K562 (cell line): ENCODE results near the gene JADE2. TPM values are rescaled to one million over a fixed set of nuclear protein-coding genes. Genes with fewer than 3 reads are reported as not detected.

Experiments
- ATAC-seq: fragments of 200-7000 bp; cut with Tn5 transposase; 3 replicates; pipeline ENCODE4 v1.9.1; 2020; ENCODE audit warnings: moderate library complexity
- BruUV-seq: library from RNA; stranded (reverse); fragments of 400-500 nt; replicated peaks from 2 replicates; lab custom pipeline; 2021; lab: Mats Ljungman, UMichigan
- CTCF ChIA-PET: fragments of 300-600 bp; formaldehyde crosslinking; extraction: SDS; loops from one replicate; lab custom pipeline; 2021; ENCODE audit warnings: low intra/inter-chr PET ratio; lab: Yijun Ruan, JAX
- POLR2A ChIA-PET: fragments of 300-600, 350-650 bp; sonication (Branson Sonifier 250); formaldehyde crosslinking; extraction: SDS; loops from one replicate; lab custom pipeline; 2021; ENCODE audit warnings: antibody characterized with exemption, inconsistent platforms; lab: Yijun Ruan, JAX
- DNase-seq, 4 experiments: peaks; one replicate each; pipeline versions ENCODE4 v3.0.0 to v3.0.0-alpha.2; 2011 to 2018; ENCODE audit warnings: low spot score in 3 of 4, mixed read lengths in 3 of 4; ENCODE audit errors: extremely low read depth in 1 of 4
- FAIRE-seq: peaks from 2 replicates; lab custom pipeline; 2011; peaks lifted over from hg19 to GRCh38; lab: Jason Lieb, UNC
- H2AFZ ChIP-seq: 2 replicates; pipeline ENCODE4 v1.6.0; 2011; ENCODE audit warnings: low read depth, low read length, control low read depth, inconsistent platforms
- H3K27ac ChIP-seq: fragments of 200-600 bp; 3 replicates; pipeline ENCODE4 v1.8.0; 2011; ENCODE audit warnings: low read depth, mild to moderate bottlenecking, control low read depth, inconsistent platforms, low read length, moderate library complexity, mixed read lengths; ENCODE audit errors: extremely low read depth
- H3K27me3 ChIP-seq, 2 experiments: fragments of 300-600 bp in 1 of 2; 2 replicates in 1 of 2; 3 replicates in 1 of 2; pipeline versions ENCODE4 v1.6.0 to v1.8.0; 2011; ENCODE audit warnings: inconsistent platforms in 2 of 2, low read length in 2 of 2, mild to moderate bottlenecking in 1 of 2, mixed read lengths in 1 of 2, moderate library complexity in 1 of 2; ENCODE audit not compliant: control insufficient read depth in 2 of 2, insufficient read depth in 2 of 2
- H3K36me3 ChIP-seq: fragments of 300-600 bp; 3 replicates; pipeline ENCODE4 v1.8.0; 2011; ENCODE audit warnings: mild to moderate bottlenecking, low read length, inconsistent platforms; ENCODE audit not compliant: control insufficient read depth, insufficient read depth
- H3K4me1 ChIP-seq, 2 experiments: fragments of 200-600 bp in 1 of 2; replicated peaks in 1 of 2; 2 replicates in 1 of 2; 3 replicates in 1 of 2; pipeline versions ENCODE4 v1.5.1 to v1.8.0; 2011; ENCODE audit warnings: inconsistent platforms in 2 of 2, low read length in 2 of 2, mild to moderate bottlenecking in 1 of 2, mixed read lengths in 1 of 2, moderate library complexity in 1 of 2; ENCODE audit not compliant: control insufficient read depth in 2 of 2, insufficient read depth in 2 of 2
- H3K4me2 ChIP-seq: 2 replicates; pipeline ENCODE4 v1.6.1; 2011; ENCODE audit warnings: low read length, control low read depth, inconsistent platforms, mixed read lengths; ENCODE audit not compliant: insufficient read depth
- H3K4me3 ChIP-seq: fragments of 200-600 bp; sonication (generic), shearing (Covaris generic); 2 replicates; pipeline ENCODE4 v1.5.1; 2016; ENCODE audit warnings: control low read depth, inconsistent platforms
- H3K79me2 ChIP-seq: fragments of 200-600 bp; 3 replicates; pipeline ENCODE4 v1.8.0; 2011; ENCODE audit warnings: low read length, inconsistent platforms; ENCODE audit not compliant: control insufficient read depth, insufficient read depth
- H3K9ac ChIP-seq, 2 experiments: 2 replicates each; pipeline versions ENCODE4 v1.6.0 to v1.6.1; 2011; ENCODE audit warnings: low read depth in 2 of 2, low read length in 2 of 2, control low read depth in 1 of 2, inconsistent platforms in 1 of 2, mild to moderate bottlenecking in 1 of 2, mixed read lengths in 1 of 2; ENCODE audit not compliant: insufficient read depth in 1 of 2
- H3K9me1 ChIP-seq: one replicate; pipeline ENCODE4 v1.6.0; 2011; ENCODE audit warnings: inconsistent platforms, mild to moderate bottlenecking, low read length, moderate library complexity; ENCODE audit not compliant: control insufficient read depth, insufficient read depth
- H3K9me3 ChIP-seq: replicated peaks from 2 replicates; pipeline ENCODE4 v1.5.1; 2011; ENCODE audit warnings: low read depth, low read length, inconsistent platforms; ENCODE audit not compliant: control insufficient read depth, insufficient read depth
- H4K20me1 ChIP-seq: replicated peaks from 2 replicates; pipeline ENCODE4 v1.6.1; 2011; ENCODE audit warnings: low read length, inconsistent platforms, mixed read lengths; ENCODE audit not compliant: control insufficient read depth, insufficient read depth
- CAMTA2 ChIP-seq: fragments of 250-450 bp; sonication (Bioruptor Pico); conservative IDR thresholded peaks from 2 replicates; pipeline ENCODE4 v1.5.1; 2022
- FOXK1 ChIP-seq: sonication (generic); formaldehyde crosslinking; IDR thresholded peaks from 2 replicates; pipeline ENCODE4 v1.8.0; 2022; ENCODE audit warnings: missing genetic modification reagents, mild to moderate bottlenecking, borderline replicate concordance
- GABPB1 ChIP-seq: sonication (generic); formaldehyde crosslinking; IDR thresholded peaks from 2 replicates; pipeline ENCODE4 v1.8.0; 2022; ENCODE audit warnings: mild to moderate bottlenecking, missing genetic modification reagents
- KLF16 ChIP-seq: IDR thresholded peaks from 2 replicates; pipeline ENCODE4 v1.6.1; 2016; ENCODE audit warnings: antibody characterized with exemption
- MAFK ChIP-seq: IDR thresholded peaks from 2 replicates; pipeline ENCODE4 v1.6.1; 2011; ENCODE audit warnings: low read length, improper control_type of control experiment
- PML ChIP-seq: IDR thresholded peaks from 2 replicates; pipeline ENCODE4 v1.6.1; 2012; ENCODE audit warnings: low read length, inconsistent platforms
- PTTG1 ChIP-seq: fragments of 450-650 bp; IDR thresholded peaks from 2 replicates; pipeline ENCODE4 v1.6.1; 2016; ENCODE audit warnings: low read depth, mild to moderate bottlenecking, missing genetic modification characterization, missing compliant biosample characterization
- ZBTB17 ChIP-seq: fragments of 450-650 bp; formaldehyde crosslinking; IDR thresholded peaks from 2 replicates; pipeline ENCODE4 v1.4.0; 2020; ENCODE audit warnings: mild to moderate bottlenecking
- ZC3H4 ChIP-seq: sonication (generic); formaldehyde crosslinking; IDR thresholded peaks from 2 replicates; pipeline ENCODE4 v1.9.0; 2021; ENCODE audit warnings: missing genetic modification reagents, borderline replicate concordance
- ZNF316 ChIP-seq: fragments of 450-650 bp; IDR thresholded peaks from 2 replicates; pipeline ENCODE4 v1.6.1; 2016
- WGBS: fragments of 100-300 bp; shearing (Covaris generic); methylation state at CpG from one replicate; pipeline ENCODE4 v1.1.6; 2016; ENCODE audit warnings: low coverage, mixed read lengths; ENCODE audit not compliant: insufficient coverage; ENCODE audit errors: missing lambda C conversion rate; 5-methylcytosine and 5-hydroxymethylcytosine counted together
- in situ Hi-C: fragments of 300-500 bp; cut with MboI; formaldehyde crosslinking; loops from 4 replicates; pipeline ENCODE4 v1.15.0; 2018; ENCODE audit warnings: inconsistent platforms, mixed read lengths
- intact Hi-C: fragments of 100-400 bp; cut with micrococcal nuclease; formaldehyde crosslinking; loops from 2 replicates; pipeline ENCODE4 v1.14.2; 2022
- polyA plus RNA-seq, 8 experiments: library from polyadenylated mRNA; depleted of rRNA in 4 of 8; stranded (reverse) in 5 of 8; unstranded in 3 of 8; fragments of >200 nt; fragmentation: Nextera tagmentation in 2 of 8; fragmentation: Illumina TruSeq in 1 of 8; extraction: Ambion mirVana in 2 of 8; extraction: Trizol in 1 of 8; gene quantifications; 2 replicates each; pipeline versions ENCODE4 v1.2.1 to v1.2.3, GENCODE V29; 2011 to 2014; ENCODE audit warnings: inconsistent platforms in 1 of 8, missing spikeins in 1 of 8
- total RNA-seq, 7 experiments: library from RNA; depleted of rRNA in 6 of 7; stranded (reverse); fragments of >200 nt in 6 of 7; fragmentation: Illumina TruSeq in 2 of 7; extraction: Trizol in 2 of 7; gene quantifications; 2 replicates each; pipeline versions ENCODE4 v1.2.1 to v1.2.3, GENCODE V29; 2011 to 2021; ENCODE audit warnings: low replicate concordance in 1 of 7
- TF ChIP-seq, protein P1 (sequence below): fragments of 450-650 bp; IDR thresholded peaks from 2 replicates; pipeline ENCODE4 v1.6.1; 2018; ENCODE audit not compliant: partially characterized antibody

The JADE2 gene
- total and polyA plus RNA-seq, 9 of the 15 experiments (the other 6 are each of a cell fraction or from before 2014, with no cell fraction given): 0.50 to 23.3 (median 9.1) TPM

DNA sequence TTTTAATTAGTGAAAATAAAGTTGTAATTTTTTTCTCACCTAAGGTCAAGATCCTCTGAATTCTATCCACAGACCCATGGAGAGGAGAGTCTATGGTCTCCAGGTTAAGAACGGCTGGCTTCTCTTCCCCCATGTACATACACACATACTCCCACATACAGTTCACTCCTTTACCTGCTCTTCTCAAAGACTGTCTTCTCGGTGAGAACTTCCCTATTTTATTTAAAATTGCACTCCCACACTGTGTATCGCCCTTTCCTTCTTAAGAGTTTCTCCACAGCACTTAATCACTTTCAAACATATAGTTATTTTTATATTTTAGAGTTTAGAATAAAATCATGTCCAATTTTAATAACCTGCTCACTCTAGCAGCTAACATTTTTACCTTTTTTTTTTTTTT, 3.6 kb upstream of the JADE2 start:
- Histone ChIP-seq H2AFZ (no peak overlapping the region), H3K4me1 (peaks cover 10 to 29% of the 10 kb centered on the region in 2 experiments; a peak in 4 of 5 replicates), H3K27ac (no peak overlapping the region), H3K4me3 (no peak overlapping the region), H3K9me3 (no peaks in the 10 kb centered on the region), H3K36me3 (no peaks in the 10 kb centered on the region), H3K4me2 (no peak overlapping the region), H4K20me1 (no peaks in the 10 kb centered on the region), H3K27me3 (no peaks in the 10 kb centered on the region), H3K9me1 (no peaks in the 10 kb centered on the region), H3K79me2 (peaks cover 21% of the 10 kb centered on the region; the same call in 2 of the 3 replicates), H3K9ac (no peak overlapping the region)
- DNase-seq (no peak), ATAC-seq (no peak), FAIRE-seq (peak; percentile 23)
- TF ChIP-seq KLF16 (0 out of 2 replicates have a peak, but pooled peaks have one; percentile 9), ZC3H4 (CRISPR knock-in tag) (no peak)
- intact Hi-C loops (no loop called here), in situ Hi-C loops (no loop called here)
- CTCF ChIA-PET: interaction anchor here (0.7 kb wide), 1 partner anchor 56 kb away, joined by 5 read pairs; no protein-coding TSS in a partner anchor
- BruUV-seq: no TSS peak
- POLR2A ChIA-PET: interaction anchor here (1.2 kb wide), 1 partner anchor 10 kb away, joined by 4 read pairs; no protein-coding TSS in a partner anchor
- WGBS: 4% methylated on average over 3 of the region's 3 CpGs

DNA sequence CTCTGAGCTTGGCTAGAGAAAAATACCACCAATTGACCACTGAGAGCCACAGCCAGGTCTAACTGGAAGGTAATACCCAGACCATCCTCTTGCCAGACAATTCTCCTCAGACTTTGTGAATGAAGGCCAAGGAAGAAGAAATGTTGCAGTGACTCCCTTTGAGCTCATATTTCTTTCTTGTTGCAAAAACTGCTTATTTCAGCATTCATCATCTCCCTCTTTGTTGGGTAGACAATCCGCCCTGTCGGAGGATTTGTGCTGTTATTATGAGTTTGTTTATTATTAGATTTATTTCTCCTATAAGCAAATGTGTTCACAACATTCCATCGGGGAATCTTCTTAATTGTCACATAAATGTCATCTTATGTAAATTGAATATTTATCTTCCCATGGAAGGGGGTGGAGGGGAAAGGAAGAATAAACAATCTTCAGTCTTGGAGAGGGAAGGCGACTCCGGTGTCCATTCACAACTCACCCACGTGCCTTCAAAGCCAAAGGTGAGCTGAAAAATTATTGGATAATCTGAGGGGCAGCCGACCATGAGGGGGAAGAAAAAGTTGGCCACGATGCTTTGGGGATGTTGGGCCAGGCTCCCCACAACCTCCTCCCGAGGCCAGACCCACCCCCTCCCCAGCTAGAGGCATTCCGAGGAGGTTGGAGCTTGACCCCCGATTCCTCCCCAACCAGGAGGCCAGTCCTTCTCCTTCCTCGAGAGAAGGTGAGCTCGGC, 1.8 kb upstream of the JADE2 start:
- no TSS peak for BruUV-seq
- Histone ChIP-seq H3K79me2 (peaks cover 34% of the 10 kb centered on the region), H2AFZ (peak overlapping the region; percentile 80), H3K9me1 (no peaks in the 10 kb centered on the region), H3K4me1 (peaks cover 16 to 43% of the 10 kb centered on the region in 2 experiments; a peak in 4 of 5 replicates), H4K20me1 (no peaks in the 10 kb centered on the region), H3K9me3 (no peaks in the 10 kb centered on the region), H3K9ac (peak overlapping the region; percentile 78 to 89; a peak in 3 of 4 replicates), H3K4me2 (peak overlapping the region; percentile 76), H3K27me3 (no peaks in the 10 kb centered on the region), H3K27ac (peak overlapping the region; percentile 87), H3K36me3 (no peaks in the 10 kb centered on the region), H3K4me3 (peak overlapping the region; percentile 80)
- DNase-seq: no peak
- CTCF ChIA-PET: no interaction called here
- POLR2A ChIA-PET: interaction anchor here (0.6 to 1.6 kb wide), 10 partner anchors 8 to 1692 kb away, joined by 3 to 10 read pairs (median 3); no protein-coding TSS in a partner anchor
- intact Hi-C loops (loop anchor here (2.0 kb wide), 1 partner anchor 221 kb away; no protein-coding TSS in a partner anchor), in situ Hi-C loops (no loop called here)
- WGBS: 20% methylated on average over 12 of the region's 13 CpGs
- FAIRE-seq: no peak
- ATAC-seq: no peak
- TF ChIP-seq PML: no peak
- no peak for TF ChIP-seq FOXK1 (CRISPR knock-in tag)
- TF ChIP-seq MAFK: peak; percentile 30; the same call in 1 of the 2 replicates
- 0 out of 2 replicates have a peak, but pooled peaks have one; percentile 21 for TF ChIP-seq GABPB1
- TF ChIP-seq CAMTA2: 0 out of 2 replicates have a peak, but pooled peaks have one; percentile 40
- no peak for TF ChIP-seq ZBTB17 (CRISPR knock-in tag)
- peak; percentile 62 for TF ChIP-seq ZNF316
- TF ChIP-seq PTTG1 (tag): no peak
- TF ChIP-seq, protein P1, sequence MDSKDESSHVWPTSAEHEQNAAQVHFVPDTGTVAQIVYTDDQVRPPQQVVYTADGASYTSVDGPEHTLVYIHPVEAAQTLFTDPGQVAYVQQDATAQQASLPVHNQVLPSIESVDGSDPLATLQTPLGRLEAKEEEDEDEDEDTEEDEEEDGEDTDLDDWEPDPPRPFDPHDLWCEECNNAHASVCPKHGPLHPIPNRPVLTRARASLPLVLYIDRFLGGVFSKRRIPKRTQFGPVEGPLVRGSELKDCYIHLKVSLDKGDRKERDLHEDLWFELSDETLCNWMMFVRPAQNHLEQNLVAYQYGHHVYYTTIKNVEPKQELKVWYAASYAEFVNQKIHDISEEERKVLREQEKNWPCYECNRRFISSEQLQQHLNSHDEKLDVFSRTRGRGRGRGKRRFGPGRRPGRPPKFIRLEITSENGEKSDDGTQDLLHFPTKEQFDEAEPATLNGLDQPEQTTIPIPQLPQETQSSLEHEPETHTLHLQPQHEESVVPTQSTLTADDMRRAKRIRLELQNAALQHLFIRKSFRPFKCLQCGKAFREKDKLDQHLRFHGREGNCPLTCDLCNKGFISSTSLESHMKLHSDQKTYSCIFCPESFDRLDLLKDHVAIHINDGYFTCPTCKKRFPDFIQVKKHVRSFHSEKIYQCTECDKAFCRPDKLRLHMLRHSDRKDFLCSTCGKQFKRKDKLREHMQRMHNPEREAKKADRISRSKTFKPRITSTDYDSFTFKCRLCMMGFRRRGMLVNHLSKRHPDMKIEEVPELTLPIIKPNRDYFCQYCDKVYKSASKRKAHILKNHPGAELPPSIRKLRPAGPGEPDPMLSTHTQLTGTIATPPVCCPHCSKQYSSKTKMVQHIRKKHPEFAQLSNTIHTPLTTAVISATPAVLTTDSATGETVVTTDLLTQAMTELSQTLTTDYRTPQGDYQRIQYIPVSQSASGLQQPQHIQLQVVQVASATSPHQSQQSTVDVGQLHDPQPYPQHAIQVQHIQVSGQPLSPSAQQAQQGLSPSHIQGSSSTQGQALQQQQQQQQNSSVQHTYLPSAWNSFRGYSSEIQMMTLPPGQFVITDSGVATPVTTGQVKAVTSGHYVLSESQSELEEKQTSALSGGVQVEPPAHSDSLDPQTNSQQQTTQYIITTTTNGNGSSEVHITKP: peak; percentile 28
